22Rv1 (cell line): ENCODE results near the gene ROCK1.
"Not testable (repeated sequence)": the region's sequence is repeated elsewhere in the genome, so short reads cannot be mapped to it uniquely, and the experiment has no call there.

ENCODE experiments used
- ZFX ChIP-seq: fragments of 450-650 bp; IDR thresholded peaks from 2 replicates; pipeline ENCODE4 v1.6.1; 2017; ENCODE audit warnings: antibody characterized with exemption, borderline replicate concordance
- TF ChIP-seq, protein P1 (sequence below): fragments of 450-650 bp; IDR thresholded peaks from 2 replicates; pipeline ENCODE4 v1.5.1; 2017; ENCODE audit warnings: mild to moderate bottlenecking

GRCh38 chr18:20950827-20951226, 160.8 kb downstream of the ROCK1 start:
- TF ChIP-seq, protein P1, sequence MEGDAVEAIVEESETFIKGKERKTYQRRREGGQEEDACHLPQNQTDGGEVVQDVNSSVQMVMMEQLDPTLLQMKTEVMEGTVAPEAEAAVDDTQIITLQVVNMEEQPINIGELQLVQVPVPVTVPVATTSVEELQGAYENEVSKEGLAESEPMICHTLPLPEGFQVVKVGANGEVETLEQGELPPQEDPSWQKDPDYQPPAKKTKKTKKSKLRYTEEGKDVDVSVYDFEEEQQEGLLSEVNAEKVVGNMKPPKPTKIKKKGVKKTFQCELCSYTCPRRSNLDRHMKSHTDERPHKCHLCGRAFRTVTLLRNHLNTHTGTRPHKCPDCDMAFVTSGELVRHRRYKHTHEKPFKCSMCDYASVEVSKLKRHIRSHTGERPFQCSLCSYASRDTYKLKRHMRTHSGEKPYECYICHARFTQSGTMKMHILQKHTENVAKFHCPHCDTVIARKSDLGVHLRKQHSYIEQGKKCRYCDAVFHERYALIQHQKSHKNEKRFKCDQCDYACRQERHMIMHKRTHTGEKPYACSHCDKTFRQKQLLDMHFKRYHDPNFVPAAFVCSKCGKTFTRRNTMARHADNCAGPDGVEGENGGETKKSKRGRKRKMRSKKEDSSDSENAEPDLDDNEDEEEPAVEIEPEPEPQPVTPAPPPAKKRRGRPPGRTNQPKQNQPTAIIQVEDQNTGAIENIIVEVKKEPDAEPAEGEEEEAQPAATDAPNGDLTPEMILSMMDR = not testable (repeated sequence)
- TF ChIP-seq ZFX = not testable (repeated sequence)
